Renal cortex interstitium (tissue), 11 donors: ENCODE measurements around the gene ADGRG1. TPM values are rescaled to one million over a fixed set of nuclear protein-coding genes. Genes with fewer than 3 reads are reported as not detected.

Experiments used
- DNase-seq, 11 donors: peaks; one replicate each; pipeline ENCODE4 v3.0.0-alpha.2; 2013; ENCODE audit warnings: low read depth in 9 of 11, low spot score in 4 of 11; ENCODE audit errors: extremely low read depth in 1 of 11
- polyA plus RNA-seq, 3 donors: library from polyadenylated mRNA; unstranded; fragments of 120-200 nt; gene quantifications; one replicate each; pipeline ENCODE4 v1.2.1, GENCODE V29; 2013; ENCODE audit not compliant: insufficient read length in 3 of 3

The ADGRG1 gene
- polyA plus RNA-seq, 3 donors: 58.2 to 93.6 (median 59.3) TPM

DNA sequence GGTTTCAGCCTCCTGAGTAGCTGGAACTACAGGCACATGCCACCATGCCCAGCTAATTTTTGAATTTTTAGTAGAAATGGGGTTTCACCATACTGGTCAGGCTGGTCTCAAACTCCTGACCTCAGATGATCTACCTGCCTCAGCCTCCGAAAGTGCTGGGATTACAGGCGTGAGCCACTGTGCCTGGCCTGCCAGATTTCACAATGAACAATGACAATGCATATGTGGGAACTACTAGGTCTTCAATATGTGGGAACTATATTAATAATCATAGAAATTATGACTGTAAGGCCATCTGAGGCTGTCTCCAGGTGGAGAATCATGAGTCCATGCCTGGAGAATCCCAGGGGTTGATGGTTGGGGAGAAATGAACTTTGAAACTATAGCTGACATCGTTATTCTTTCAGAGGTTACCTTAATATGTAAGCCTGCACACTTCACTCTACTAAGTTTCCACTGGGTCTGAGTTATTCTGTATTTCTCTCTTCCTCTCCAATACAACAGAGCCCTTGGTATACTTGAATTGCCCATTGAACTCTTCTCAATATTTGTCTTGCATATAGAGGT is 59.0 kb downstream of the ADGRG1 start:
- no peak for DNase-seq

DNA sequence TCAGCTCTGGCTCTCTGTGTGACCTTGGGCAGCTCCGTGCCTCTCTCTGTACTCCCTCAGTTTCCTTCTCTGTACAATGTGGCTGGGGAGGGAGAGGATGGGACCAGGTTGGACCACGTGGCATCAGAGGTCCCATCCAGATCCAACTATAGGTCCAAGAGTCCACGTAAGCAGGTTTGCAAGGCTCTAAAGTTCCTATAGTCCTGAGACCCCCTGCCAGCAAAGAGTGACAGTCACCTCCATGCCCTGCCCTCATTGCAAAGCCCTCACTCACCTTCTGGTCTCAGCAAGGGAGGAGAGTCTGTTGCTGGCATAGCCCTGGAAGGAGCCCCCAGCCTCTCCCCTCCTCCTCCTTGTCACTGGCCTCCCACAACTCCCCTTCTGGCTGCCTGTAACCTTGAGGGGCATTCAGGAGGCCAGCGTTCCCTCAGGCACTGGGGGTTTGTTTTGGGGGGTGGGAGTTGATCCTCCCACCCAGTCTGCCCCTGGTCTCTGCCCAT is 60.1 kb downstream of the ADGRG1 start:
- no peak for DNase-seq

DNA sequence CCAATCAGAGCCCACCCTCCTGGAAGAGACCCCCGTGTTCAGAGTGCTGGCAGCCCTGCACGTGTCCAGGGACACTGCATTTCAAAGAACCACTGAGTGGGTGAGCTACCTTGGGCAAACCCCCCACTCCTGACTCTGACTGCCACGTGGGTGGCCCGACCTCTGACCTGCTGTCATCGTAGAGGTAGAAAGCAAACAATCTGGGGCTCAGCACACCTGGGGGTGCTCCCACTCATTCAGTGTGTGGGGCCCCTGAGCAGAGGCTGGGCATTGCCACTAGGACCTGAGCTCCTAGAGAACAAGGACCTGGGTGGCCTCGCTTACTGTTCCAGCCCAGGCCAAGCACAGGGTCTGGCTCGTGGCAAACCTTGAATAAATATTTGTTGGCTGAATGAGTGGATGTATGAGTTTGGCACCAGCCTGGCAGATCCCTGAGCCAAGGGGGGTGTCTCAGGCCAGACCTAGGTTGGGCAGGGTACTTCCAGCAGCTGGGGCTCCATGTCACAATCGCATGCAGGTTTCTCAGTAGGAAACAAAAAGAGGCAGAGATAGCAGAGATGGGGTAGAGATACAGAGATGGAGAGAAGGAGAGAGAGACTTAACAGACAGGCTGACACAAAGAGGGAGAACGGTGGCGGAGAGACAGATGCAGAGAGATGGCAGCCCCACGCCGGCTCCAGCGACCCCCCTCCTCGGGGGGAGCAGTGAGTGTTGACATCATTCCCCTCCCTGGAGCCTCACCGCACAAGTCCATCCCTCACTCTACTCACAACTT is 60.7 kb downstream of the ADGRG1 start:
- no peak for DNase-seq

DNA sequence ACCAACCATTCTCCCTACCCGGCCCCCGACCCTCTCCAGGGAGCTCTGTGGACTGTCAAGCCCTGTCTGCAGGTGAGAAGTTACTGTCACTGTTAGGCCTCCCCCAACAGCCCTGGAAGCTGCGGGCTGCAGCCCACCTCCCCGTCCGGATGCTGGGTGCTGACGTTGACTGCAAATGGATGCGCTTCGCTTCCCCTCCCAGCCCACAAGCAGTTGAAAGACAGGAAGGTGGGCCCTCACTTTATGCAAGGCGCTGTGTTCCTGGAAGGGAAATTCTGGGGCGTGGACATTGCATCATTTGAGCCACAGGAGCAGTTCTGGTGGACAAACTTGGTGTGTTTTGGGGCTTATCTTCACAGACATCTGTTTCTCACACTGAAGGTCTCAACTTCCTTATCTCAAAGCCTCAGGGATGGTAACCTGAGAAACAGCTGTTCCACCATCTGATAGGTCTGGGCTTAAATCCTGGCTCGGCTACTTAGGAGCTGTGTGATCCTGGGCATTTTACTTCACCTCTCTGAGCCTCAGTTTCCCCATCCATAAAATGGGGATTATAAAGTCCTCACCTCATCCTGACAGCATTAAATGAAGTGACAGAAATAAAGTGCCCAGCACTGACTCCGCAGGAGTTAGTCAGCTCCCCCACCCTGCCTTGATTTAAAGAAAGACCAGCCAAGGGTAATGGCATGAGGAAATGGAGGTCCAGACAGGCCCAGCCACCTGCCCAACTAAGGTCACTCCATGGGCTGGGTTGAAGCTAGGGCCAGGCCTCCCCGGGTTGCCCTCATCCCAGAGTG is 61.5 kb downstream of the ADGRG1 start:
- DNase-seq: peak in 3 of 11 donors; percentile 31 to 39 (median 32)

DNA sequence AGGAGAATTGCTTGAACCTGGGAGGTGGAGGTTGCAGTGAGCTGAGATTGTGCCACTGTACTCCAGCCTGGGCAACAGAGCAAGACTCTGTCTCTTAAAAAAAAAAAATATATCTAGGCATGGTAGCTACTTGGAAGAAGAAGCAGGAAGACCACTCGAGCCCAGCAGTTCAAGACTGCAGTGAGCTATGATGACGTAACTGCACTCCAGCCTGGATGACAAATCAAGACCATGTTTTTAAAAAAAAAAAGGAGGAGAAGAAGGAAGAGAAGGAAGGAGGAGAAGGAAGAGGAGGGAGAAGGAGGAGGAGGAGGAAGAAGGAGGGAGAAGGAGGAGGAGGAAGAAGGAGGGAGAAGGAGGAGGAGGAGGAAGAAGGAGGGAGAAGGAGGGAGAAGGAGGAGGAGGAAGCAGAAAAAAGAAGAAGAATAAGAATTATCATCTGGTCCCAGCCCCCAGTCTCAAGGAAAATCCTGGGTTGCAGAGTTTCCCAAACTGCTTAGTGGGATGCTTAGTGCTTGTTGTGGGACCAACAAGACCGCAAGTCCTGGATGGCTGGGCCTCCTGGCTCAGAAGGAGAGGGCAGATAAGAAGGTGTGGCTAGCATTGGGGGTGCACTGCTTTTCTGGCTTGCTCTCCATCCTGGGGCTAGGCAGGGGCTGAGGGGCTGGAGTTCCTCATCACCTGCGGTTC is 62.5 kb downstream of the ADGRG1 start:
- DNase-seq: no peak

DNA sequence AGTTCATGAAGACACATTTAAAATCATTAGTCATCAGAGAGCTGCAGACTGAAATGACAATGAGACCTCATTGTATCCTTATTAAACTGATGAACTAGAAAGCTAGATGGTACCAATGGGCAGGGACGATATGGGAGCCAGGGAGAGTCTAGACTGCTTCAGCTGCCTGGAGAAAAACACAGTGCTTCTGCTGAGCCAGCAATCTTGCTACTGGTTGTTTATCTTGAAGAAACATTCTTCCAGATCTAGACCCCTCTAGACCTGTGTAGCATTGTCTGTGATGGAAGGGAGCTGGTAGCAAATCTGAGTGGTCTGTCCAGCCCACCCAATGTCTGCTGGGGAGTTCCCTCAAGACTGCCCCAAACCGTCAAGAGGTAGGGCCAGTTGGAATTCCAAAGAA is 64.2 kb downstream of the ADGRG1 start:
- no peak for DNase-seq

DNA sequence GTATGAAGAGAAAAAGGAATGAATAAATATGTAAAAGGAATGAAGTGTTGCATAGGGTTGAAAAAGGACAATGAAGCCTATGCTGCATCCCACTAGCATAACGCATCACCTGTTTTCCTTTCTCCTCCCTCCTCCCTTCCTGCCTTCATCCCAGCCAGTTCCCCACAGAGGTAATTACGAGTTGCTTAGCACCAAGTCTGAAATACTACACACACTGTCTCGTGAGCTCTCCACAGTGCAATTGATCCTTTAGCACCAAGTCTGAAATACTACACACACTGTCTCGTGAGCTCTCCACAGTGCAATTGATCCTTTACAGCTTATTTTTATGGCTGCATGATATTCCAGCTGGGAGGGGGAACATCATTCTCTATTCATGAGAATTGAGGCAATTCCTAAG is 65.1 kb downstream of the ADGRG1 start:
- DNase-seq: no peak

DNA sequence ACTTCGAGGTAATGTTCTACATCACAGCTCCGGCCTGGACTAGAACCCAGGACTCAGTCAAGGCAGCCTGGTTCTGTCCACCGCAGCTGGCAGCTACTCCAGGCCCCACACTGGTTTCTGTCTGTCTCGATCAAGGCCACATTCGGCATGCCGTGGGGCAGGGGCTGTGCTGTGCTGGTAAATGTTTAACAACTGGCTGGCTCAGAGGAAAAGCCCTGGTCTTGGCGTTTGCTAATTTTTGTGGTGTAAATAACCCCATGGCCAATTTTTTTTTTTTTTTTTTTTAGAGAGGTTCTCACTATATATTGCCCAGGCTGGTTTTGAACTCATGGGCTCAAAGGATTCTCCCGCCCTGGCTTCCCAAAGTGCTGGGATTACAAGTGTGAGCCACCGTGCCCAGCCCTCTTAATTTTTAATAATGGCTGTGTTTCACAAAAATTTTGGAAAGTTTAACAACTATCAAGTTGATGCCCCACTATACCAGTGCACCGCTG is 65.8 kb downstream of the ADGRG1 start:
- DNase-seq: no peak

DNA sequence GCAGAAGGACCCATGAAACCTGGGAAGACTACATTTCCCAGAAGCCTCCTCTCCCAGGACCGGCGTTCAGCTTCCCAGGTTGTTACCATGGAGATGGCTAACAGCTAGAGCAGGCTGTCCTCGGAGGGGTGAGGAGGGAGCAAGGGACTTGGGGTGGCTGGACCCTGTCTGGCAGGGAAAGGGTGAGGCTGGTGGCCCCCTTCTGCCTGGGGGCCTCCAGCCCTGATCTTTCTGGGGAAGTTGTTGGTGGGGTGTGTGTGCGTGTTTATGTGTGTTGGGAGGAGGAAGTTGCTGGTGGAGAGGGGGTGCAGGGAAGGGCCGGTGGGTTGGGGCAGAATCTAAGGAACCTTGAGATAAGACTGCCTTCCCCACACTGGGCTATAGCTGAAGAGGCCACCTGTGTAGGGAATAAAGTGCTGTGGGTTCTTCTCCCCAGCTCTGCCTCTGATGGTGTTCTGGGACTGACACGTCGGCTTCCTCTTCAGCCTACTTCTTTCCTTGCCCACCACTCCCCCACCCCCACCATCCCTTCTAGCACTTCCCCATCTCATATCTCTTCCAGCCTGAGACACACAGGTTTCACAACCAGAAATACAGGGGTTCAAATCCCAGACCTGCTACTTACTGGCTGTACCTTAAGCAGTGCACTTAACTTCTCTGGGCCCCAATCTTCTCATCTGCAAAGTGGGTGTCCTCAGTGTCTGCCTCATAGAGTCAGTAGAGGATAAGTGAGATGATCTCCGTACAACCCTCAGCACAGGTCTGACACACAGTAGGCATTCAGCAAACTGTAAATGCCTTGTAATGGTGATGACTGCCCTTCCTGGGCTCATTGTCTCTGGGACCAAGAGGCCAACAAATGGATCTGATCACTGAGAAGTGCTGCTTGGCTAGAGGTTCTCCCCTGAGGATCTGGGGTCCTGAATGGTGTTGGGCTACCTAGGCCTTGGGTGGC is 66.6 kb downstream of the ADGRG1 start, which contains the start of gene DRC7:
Gene DRC7 (plus strand): TSS at position 82 of the 955 bp plus-strand sequence. CDS start 3,144 bp downstream, outside the sequence.
- DNase-seq: peak in 8 of 11 donors; percentile 39 to 75 (median 66)

DNA sequence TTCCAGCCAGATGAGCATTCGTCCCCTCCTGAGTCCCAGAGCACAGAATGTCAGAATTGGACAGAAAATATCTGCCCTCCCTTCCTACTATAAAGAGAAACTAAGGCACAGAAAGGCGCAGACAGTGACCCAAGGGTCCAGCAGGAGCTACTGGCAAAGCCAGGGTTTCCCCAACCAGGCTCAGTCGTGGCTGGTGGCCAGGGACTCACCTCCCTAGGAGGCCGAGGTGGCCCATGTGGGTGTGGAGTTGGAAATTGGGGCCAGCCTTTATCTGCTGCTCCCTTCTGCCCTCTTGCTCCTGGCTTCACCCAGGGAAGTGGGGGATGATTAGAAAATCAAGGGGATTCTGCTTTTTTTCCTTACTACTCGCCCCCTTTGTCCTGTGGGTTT is 67.2 kb downstream of the ADGRG1 start:
- no peak for DNase-seq

DNA sequence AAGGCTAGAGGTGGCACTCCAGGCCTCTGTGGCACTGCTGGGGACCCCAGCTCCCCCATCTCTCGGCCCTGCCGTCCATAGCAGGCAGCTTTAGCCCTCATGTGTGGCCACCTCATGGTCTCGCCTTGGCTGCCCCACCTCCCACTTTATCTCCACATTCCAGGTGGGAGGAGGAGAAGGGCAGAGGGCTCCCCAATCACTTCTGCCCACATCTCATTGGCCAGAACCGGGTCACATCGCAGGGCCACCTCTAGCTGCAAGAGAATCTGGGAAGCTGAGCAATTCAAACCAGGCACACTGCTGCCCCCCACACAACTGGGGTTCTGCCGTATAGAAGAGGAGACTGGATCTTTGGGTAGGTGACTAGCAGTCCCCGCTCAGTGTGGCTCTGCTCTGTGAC is 67.8 kb downstream of the ADGRG1 start:
- no peak for DNase-seq

DNA sequence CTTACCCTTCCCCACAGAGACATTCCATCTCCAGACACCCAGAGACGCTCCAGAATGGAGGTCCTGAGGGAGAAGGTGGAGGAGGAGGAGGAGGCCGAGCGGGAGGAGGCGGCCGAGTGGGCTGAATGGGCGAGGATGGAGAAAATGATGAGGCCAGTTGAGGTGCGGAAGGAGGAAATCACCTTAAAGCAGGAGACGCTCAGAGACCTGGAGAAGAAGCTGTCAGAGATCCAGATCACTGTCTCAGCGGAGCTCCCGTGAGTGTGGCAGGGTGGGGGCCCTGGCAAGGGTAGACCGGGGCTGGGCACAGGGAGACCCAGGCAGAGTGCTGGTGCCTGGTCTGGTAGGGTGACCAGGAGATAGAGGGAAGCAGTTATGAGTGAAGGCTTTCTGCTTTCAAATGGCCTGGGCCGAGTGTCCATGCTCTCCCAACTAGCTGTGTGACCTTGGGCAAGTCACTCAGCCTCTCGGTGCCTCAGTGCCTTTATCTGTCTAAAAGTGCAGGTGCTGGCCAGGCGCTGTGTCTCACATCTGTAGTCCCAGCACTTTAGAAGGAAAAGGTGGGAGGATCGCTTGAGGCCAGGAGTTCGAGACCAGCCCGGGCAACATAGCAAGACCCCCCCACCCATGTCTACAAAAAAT is 69.6 kb downstream of the ADGRG1 start:
- DNase-seq: no peak

DNA sequence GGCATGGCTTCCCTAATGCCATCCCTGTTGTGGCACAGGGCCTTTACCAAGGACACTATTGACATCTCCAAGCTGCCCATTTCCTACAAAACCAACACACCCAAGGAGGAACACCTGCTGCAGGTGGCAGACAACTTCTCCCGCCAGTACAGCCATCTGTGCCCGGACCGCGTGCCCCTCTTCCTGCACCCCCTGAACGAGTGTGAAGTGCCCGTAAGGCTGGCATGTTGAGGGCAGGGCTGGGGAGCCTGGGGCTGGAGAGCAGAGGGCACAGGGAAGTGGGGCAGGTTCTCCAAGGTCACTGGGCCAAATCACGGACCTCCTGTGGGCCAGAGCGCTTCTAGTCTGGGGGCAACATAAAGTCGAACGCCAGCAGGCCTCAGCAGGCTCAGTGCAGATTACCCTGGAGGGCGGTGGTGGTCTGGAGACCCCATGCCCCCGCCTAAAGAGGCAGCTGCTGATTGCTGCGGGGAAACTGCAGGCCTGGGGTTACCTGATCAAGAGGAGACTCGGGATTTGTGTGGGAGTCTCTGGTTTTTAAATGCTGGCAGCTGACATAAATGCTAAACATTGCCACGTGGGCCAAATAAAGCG is 70.5 kb downstream of the ADGRG1 start:
- DNase-seq: no peak

DNA sequence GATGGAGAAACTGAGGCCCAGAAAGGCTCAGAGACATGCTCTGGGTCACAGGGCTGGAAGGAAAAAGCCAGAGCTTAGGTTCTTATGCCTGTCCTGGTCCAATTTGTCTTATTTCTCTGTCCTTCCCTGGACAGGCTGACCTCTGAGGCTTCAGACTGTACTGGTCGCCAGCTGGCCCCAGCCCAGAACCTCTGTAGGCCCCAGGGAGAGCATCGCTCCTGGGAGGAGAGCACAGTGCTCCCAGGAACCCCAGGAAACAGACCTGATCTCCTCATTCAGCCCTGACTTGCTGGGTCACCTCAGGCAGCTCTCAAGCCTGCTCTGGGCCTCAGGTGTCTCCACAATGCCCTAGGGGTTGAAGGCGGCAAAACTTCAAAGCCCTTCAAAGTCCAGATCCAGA is 71.1 kb downstream of the ADGRG1 start:
- DNase-seq: no peak

DNA sequence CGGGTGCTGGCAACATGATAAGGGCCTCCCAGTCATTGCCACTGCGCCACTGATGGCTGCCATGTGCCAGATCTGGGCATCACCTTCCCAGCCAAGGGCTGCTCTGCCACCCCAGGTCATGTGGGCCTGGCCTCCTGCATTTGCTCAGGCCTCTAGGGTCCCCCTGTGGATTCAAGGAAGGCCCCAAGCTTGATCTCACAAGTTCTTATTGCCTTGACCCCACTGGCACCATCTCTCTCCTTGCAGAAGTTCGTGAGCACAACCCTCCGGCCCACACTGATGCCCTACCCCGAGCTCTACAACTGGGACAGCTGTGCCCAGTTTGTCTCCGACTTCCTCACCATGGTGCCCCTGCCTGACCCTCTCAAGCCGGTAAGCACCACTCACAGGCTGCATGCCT is 71.5 kb downstream of the ADGRG1 start:
- DNase-seq: no peak

DNA sequence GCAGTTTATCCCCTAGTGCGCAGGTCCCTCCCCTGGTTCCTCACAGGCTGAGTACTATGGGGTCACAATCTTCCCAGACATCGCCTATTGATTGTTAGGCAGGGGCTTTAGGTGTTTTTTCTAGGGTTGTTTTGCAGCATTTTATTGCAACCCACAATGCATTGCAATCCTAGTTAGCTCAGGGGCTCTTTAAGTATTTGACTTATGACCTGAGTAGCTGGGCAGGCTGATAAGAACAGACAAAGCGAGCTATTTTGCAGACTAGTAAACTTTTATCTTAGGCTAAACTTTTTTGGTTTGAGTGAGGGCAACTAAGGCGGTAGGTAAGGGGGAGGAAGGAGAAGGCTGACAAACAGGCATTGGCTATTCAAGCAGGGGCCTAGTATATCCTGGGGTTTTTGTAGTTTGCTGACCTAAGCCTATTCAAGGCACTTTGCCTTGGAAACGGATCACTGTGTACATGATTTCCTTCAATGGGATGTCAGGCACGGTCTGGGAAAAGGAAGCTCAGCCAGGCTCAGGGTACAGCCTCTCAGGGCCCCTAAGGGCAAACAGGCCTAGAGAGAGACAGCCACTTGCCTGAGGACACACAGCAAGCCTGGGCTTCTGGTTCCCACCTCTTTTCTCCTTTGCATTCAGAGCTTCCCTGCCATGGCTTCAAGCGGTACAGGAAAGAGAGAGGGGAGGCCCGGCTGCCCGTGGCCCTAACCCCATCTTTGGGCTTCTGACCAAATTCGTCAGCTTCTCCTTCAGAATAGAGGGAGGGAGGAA is 72.5 kb downstream of the ADGRG1 start:
- DNase-seq: no peak
